Measurements from ENCODE around the gene LSM8.

The LSM8 gene

GRCh38 chr7:118183428-118183785, 557 bp upstream of the LSM8 start:
- Mint-ChIP-seq H3K27me3 (peaks cover 2% of the 10 kb centered on the region), H3K4me3 (peak overlapping the region; percentile 94), H3K9me3 (no peaks in the 10 kb centered on the region), H3K36me3 (ENCODE audit: low read depth) (peaks cover 35% of the 10 kb centered on the region), H3K4me1 (peaks cover 53% of the 10 kb centered on the region), H3K27ac (peak overlapping the region; percentile 98)
- DNase-seq (no peak), ATAC-seq (no peak)

- peaks cover 2% of the 10 kb centered on the region for H3K27me3 Mint-ChIP-seq
- ATAC-seq (no peak), DNase-seq (no peak)
- peak overlapping the region; percentile 98 for H3K27ac Mint-ChIP-seq
- H3K36me3 Mint-ChIP-seq (ENCODE audit: low read depth), result peaks cover 41% of the 10 kb centered on the region
- peak overlapping the region; percentile 94 for H3K4me3 Mint-ChIP-seq
- peaks cover 53% of the 10 kb centered on the region for H3K4me1 Mint-ChIP-seq
- H3K9me3 Mint-ChIP-seq, result no peaks in the 10 kb centered on the region
Measured at GRCh38 chr7:118184565-118184940, 589 bp downstream of the LSM8 start.

DNA sequence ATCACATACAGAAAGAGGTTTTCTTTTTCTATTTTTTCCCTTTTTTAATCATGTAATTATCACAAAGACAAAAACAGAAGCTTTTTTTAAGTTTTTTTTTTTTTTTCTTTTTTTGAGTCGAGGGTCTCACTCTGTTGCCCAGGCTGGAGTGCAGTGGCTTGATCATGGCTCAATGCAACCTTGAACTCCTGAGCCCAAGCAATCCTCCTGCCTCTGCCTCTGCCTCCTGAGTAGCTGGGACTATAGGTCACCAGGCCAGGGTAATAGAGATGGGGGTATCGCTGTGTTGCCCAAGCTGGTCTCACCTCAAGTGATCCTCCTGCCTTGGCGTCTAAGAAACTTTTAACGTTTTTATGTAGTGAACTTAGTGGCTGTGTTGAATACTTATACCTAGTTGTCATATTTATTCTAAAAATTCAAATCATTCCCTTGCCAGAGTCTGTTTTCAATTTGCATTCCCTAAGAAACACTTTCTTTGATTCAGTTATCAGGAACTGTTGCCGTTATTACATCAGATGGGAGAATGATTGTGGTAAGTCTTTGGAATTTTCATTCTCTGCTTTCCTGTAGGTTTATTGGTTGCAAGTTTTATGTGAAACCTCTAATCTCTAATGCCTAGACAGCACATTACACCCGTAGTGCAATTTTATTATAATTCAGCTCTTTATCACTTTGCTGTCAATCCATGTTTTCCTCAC, 1.3 kb downstream of the LSM8 start:
- Mint-ChIP-seq H3K4me1 (peaks cover 53% of the 10 kb centered on the region), H3K36me3 (ENCODE audit: low read depth) (peaks cover 45% of the 10 kb centered on the region), H3K27me3 (peaks cover 2% of the 10 kb centered on the region), H3K27ac (peak overlapping the region; percentile 98), H3K4me3 (peak overlapping the region; percentile 94), H3K9me3 (no peaks in the 10 kb centered on the region)
- DNase-seq (no peak), ATAC-seq (no peak)

- Mint-ChIP-seq H3K27ac (no peak overlapping the region), H3K9me3 (no peaks in the 10 kb centered on the region), H3K4me1 (peaks cover 53% of the 10 kb centered on the region), H3K27me3 (peaks cover 2% of the 10 kb centered on the region), H3K4me3 (peak overlapping the region; percentile 94), H3K36me3 (ENCODE audit: low read depth) (peaks cover 47% of the 10 kb centered on the region)
- ATAC-seq (no peak), DNase-seq (no peak)
Measured at GRCh38 chr7:118186501-118186900, 2.5 kb downstream of the LSM8 start.

- H3K4me3 Mint-ChIP-seq, result no peak overlapping the region
- H3K27ac Mint-ChIP-seq, result no peak overlapping the region
- H3K4me1 Mint-ChIP-seq, result peaks cover 2% of the 10 kb centered on the region
- no peaks in the 10 kb centered on the region for H3K9me3 Mint-ChIP-seq
- peaks cover 15% of the 10 kb centered on the region for H3K36me3 Mint-ChIP-seq (ENCODE audit: low read depth)
- no peak for DNase-seq
- no peak for ATAC-seq
- H3K27me3 Mint-ChIP-seq, result no peaks in the 10 kb centered on the region
Measured at GRCh38 chr7:118194571-118194970, 10.6 kb downstream of the LSM8 start.

DNA sequence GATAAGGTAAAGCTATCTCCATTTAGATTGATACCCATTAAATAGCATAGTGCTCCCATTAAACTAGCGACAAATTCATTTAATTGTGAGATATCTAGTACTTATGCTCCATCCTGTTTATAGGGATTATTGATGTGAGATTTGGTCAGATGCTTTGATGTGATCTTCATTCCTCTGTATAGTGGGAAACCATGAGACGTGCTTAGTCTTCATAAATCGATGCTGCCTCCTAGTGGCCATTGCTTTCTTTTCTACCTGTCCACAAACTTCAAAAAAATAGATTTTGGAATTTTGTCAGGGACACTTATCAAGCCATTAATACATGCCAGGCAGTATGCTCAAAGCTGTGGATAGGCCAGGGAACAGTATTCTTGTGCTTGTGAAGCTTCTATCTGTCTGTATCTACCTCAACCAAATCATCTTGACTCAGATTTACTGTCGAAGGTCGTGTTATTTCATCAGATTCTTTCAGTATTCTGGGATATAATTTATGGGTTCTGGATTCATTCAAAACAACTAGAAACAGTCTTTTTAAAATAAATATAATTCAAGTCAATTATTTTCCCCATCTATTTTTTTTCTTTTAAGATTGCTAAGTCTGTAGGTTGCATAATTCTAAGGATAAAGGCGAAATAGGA, 12.0 kb downstream of the LSM8 start:
- Mint-ChIP-seq H3K9me3 (no peaks in the 10 kb centered on the region), H3K36me3 (ENCODE audit: low read depth) (peaks cover 11% of the 10 kb centered on the region), H3K4me3 (no peak overlapping the region), H3K4me1 (peaks cover 2% of the 10 kb centered on the region), H3K27ac (no peak overlapping the region), H3K27me3 (no peaks in the 10 kb centered on the region)
- no peak for ATAC-seq
- peak; percentile 64 for DNase-seq

- no peak for ATAC-seq
- Mint-ChIP-seq H3K36me3 (ENCODE audit: low read depth) (no peaks in the 10 kb centered on the region), H3K9me3 (no peaks in the 10 kb centered on the region), H3K27ac (no peak overlapping the region), H3K4me1 (peaks cover 9% of the 10 kb centered on the region), H3K27me3 (no peaks in the 10 kb centered on the region), H3K4me3 (no peak overlapping the region)
- no peak for DNase-seq
Measured at GRCh38 chr7:118202061-118202460, 18.1 kb downstream of the LSM8 start.

GRCh38 chr7:118214051-118214832, 30.3 kb downstream of the LSM8 start:
- peaks cover 11% of the 10 kb centered on the region for H3K27me3 Mint-ChIP-seq
- H3K4me1 Mint-ChIP-seq, result peaks cover 13% of the 10 kb centered on the region
- H3K27ac Mint-ChIP-seq, result peak overlapping the region; percentile 89
- no peaks in the 10 kb centered on the region for H3K36me3 Mint-ChIP-seq (ENCODE audit: low read depth)
- no peaks in the 10 kb centered on the region for H3K9me3 Mint-ChIP-seq
- DNase-seq (peak; percentile 79), ATAC-seq (peak; percentile 91)
- H3K4me3 Mint-ChIP-seq, result peak overlapping the region; percentile 81

GRCh38 chr7:118214833-118215182, 30.8 kb downstream of the LSM8 start:
- DNase-seq, result no peak
- H3K9me3 Mint-ChIP-seq, result no peaks in the 10 kb centered on the region
- H3K27ac Mint-ChIP-seq, result peak overlapping the region; percentile 89
- peaks cover 13% of the 10 kb centered on the region for H3K4me1 Mint-ChIP-seq
- H3K27me3 Mint-ChIP-seq, result peaks cover 11% of the 10 kb centered on the region
- no peak for ATAC-seq
- H3K4me3 Mint-ChIP-seq, result peak overlapping the region; percentile 81
- H3K36me3 Mint-ChIP-seq (ENCODE audit: low read depth), result no peaks in the 10 kb centered on the region

DNA sequence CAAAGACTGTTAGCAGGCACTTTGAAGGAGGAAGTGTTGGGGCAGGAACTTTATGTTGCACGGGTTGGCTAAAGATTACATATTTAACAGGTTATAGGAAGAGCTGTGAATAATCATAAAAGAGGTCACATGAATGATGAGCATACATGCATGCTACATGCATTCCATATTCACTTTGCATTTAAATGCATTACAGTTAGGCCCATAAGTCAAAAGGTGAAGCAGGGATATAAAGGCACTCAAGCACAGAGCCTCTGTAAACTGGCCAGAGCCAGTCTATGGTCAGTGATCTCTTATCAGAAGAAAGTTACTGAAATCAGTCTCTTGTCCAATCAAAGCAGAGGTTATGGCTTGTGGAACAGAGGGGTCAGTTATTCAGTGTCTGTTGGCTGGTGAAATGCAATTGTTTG, 33.3 kb downstream of the LSM8 start:
- Mint-ChIP-seq H3K9me3 (no peaks in the 10 kb centered on the region), H3K27me3 (peaks cover 11% of the 10 kb centered on the region), H3K36me3 (ENCODE audit: low read depth) (no peaks in the 10 kb centered on the region), H3K27ac (no peak overlapping the region), H3K4me3 (no peak overlapping the region), H3K4me1 (peaks cover 13% of the 10 kb centered on the region)
- no peak for ATAC-seq
- DNase-seq, result no peak

DNA sequence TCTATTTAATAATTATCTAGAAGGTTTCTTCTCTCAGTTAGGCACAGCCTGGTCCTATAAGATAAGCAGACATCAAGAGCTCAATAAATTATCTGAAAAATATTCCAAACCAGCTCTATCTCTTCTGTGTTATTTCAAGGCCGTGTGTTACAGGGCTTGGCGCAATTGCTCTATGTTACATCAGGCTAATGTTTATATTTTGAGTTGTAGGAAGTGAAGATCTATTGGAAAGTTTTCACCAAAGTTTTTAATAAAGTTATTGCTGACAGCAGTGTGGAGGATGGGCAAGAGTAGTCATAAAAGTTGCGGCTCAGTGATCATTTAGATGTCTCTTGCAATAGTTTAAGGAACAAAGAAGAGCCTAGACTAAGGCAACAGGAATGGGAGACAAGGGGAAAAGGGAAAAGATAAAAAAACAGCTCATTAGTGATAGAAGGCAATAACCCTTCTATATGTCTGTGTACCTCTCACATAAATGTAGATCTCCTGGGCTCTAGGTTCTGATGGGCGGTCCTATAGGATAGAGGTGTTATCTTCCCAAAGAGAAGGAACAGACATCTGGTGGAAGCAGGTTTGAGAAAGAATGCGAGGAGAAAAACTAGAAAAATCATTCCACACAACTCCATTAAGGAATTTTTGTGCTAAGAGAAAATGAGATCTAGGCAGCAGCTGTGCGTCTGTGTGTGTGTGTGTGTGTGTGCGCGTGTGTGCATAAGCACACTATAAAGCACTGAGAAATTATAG, 34.6 kb downstream of the LSM8 start:
- Mint-ChIP-seq H3K4me3 (no peak overlapping the region), H3K27ac (no peak overlapping the region), H3K4me1 (peaks cover 13% of the 10 kb centered on the region), H3K27me3 (peaks cover 6% of the 10 kb centered on the region), H3K36me3 (ENCODE audit: low read depth) (no peaks in the 10 kb centered on the region), H3K9me3 (no peaks in the 10 kb centered on the region)
- no peak for ATAC-seq
- no peak for DNase-seq

GRCh38 chr7:118219157-118219512, 35.2 kb downstream of the LSM8 start:
- Mint-ChIP-seq H3K27me3 (peaks cover 6% of the 10 kb centered on the region), H3K36me3 (ENCODE audit: low read depth) (no peaks in the 10 kb centered on the region), H3K9me3 (no peaks in the 10 kb centered on the region), H3K4me3 (no peak overlapping the region), H3K4me1 (peaks cover 9% of the 10 kb centered on the region), H3K27ac (no peak overlapping the region)
- no peak for ATAC-seq
- DNase-seq, result no peak

DNA sequence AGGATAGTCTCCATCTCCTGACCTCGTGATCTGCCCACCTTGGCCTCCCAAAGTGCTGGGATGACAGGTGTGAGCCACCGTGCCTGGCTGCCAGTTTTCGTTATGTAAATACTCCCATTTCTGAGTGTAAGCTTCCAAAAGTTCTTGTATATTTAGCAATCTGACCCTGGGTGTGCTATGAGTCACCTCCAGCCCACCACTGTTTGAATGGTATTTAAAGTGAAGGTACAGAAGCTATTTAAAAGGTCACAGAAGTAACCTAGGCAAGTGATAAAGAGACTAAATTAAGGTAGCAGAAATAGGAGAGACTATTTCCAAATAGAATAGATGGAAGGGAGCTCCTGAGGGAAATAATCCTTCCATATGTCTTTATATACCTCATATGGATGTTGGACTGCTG, 36.6 kb downstream of the LSM8 start:
- peaks cover 3% of the 10 kb centered on the region for H3K27me3 Mint-ChIP-seq
- no peaks in the 10 kb centered on the region for H3K9me3 Mint-ChIP-seq
- no peak for DNase-seq
- peak; percentile 61 for ATAC-seq
- H3K27ac Mint-ChIP-seq, result no peak overlapping the region
- H3K36me3 Mint-ChIP-seq (ENCODE audit: low read depth), result no peaks in the 10 kb centered on the region
- no peak overlapping the region for H3K4me3 Mint-ChIP-seq
- no peaks in the 10 kb centered on the region for H3K4me1 Mint-ChIP-seq

DNA sequence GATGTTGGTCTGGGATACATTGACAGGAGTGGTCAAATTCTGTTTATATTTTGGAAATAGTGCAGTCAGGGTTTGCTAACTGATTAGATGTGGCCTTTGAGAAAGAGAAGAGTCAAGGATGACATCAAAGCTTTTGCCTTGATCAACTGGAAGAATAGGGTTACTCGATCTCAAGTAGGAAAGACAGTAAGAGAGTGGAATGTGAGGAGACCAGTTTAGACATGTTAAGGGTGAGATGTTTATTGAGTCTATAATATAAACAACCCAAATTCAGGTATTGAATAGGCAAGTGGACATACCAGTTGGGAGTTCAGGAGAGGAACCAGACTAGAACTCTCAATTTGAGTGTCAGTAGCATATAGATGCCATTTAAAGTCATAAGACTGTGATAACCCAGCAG, 38.6 kb downstream of the LSM8 start:
- ATAC-seq (no peak), DNase-seq (no peak)
- no peak overlapping the region for H3K4me3 Mint-ChIP-seq
- H3K27ac Mint-ChIP-seq, result no peak overlapping the region
- H3K9me3 Mint-ChIP-seq, result no peaks in the 10 kb centered on the region
- no peaks in the 10 kb centered on the region for H3K36me3 Mint-ChIP-seq (ENCODE audit: low read depth)
- H3K4me1 Mint-ChIP-seq, result no peaks in the 10 kb centered on the region
- H3K27me3 Mint-ChIP-seq, result no peaks in the 10 kb centered on the region

All from activated naive CD8-positive, alpha-beta T cell treated with anti-CD3 and anti-CD28 coated beads, Interleukin-2, amount 50 U/mL, for 24 hours (primary cell).